HepG2 (cell line): ENCODE measurements around the gene ZNF467.

Source experiments
- FOXK2 ChIP-seq: fragments of 450-650 bp; IDR thresholded peaks from 2 replicates; pipeline ENCODE4 v1.6.1; 2016
- NBN ChIP-seq: fragments of 450-650 bp; conservative IDR thresholded peaks from 2 replicates; pipeline ENCODE4 v1.6.1; 2017
- TF ChIP-seq, protein P1 (sequence below): sonication (generic); formaldehyde crosslinking; IDR thresholded peaks from 2 replicates; pipeline ENCODE4 v1.4.0; 2020; ENCODE audit warnings: missing genetic modification reagents

DNA sequence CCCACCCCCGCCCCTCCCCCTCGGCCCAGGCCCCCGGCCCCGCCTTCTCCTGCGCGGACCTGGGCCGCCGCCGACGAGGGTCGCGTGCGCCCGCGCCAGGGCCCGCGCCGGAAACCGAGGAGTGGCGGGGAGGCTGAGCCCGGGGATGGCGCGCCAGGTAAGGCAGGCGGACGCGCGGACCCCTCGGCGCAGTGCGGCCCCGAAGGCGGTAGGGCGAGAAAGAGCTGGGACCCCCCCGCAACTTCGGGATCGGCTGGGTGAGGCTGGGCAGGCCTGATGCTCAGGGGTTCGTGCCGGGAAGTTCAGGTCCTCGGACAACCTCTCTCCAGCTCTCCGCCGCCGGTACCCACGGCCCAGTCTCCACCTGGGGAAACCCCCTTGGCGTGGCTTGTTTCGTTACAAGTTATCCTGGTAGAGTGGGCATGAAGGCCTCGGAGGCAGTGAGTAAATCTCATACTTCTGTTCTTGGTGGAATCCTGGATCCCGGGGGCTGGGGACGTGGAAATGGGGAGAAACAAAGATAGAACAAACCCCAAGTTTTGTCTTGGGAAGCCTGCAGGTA lies 58.4 kb downstream of the ZNF467 start:
- no peak for TF ChIP-seq FOXK2
- TF ChIP-seq, protein P1, sequence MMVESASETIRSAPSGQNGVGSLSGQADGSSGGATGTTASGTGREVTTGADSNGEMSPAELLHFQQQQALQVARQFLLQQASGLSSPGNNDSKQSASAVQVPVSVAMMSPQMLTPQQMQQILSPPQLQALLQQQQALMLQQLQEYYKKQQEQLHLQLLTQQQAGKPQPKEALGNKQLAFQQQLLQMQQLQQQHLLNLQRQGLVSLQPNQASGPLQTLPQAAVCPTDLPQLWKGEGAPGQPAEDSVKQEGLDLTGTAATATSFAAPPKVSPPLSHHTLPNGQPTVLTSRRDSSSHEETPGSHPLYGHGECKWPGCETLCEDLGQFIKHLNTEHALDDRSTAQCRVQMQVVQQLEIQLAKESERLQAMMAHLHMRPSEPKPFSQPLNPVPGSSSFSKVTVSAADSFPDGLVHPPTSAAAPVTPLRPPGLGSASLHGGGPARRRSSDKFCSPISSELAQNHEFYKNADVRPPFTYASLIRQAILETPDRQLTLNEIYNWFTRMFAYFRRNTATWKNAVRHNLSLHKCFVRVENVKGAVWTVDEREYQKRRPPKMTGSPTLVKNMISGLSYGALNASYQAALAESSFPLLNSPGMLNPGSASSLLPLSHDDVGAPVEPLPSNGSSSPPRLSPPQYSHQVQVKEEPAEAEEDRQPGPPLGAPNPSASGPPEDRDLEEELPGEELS (CRISPR knock-in tag): no peak
- TF ChIP-seq NBN: no peak
